ENCODE measurements around the gene ABCB11.

Gene ABCB11

GRCh38 chr2:169073211-169073962, 42.3 kb upstream of the ABCB11 start:
- no peak for TF ChIP-seq REST (IDR thresholded peaks at IDR 0.05; ENCODE audit: insufficient read depth in 1 of 2, low read depth in 2 of 2, low read length in 2 of 2)
- no peak for TF ChIP-seq FOXP2 (optimal IDR thresholded peaks at IDR 0.05; ENCODE audit: borderline replicate concordance, extremely low read depth, extremely low read length, insufficient read depth)
- no peak for TF ChIP-seq SIN3A (IDR thresholded peaks at IDR 0.05; ENCODE audit: borderline replicate concordance, insufficient read depth, low read length)
- TF ChIP-seq TAF1 (IDR thresholded peaks at IDR 0.05; ENCODE audit: borderline replicate concordance, insufficient read depth, low read length): no peak
- TF ChIP-seq POLR2AphosphoS5 (IDR thresholded peaks at IDR 0.05; ENCODE audit: low read depth, low read length): no peak

GRCh38 chr2:169072163-169072925, 41.2 kb upstream of the ABCB11 start:
- TF ChIP-seq FOXP2 (optimal IDR thresholded peaks at IDR 0.05; ENCODE audit: borderline replicate concordance, extremely low read depth, extremely low read length, insufficient read depth) (no peak), POLR2AphosphoS5 (IDR thresholded peaks at IDR 0.05; ENCODE audit: low read depth, low read length) (no peak), TAF1 (IDR thresholded peaks at IDR 0.05; ENCODE audit: borderline replicate concordance, insufficient read depth, low read length) (no peak), SIN3A (IDR thresholded peaks at IDR 0.05; ENCODE audit: borderline replicate concordance, insufficient read depth, low read length) (no peak), REST (IDR thresholded peaks at IDR 0.05; ENCODE audit: insufficient read depth in 1 of 2, low read depth in 2 of 2, low read length in 2 of 2) (no peak)

GRCh38 chr2:169071455-169071854, 40.3 kb upstream of the ABCB11 start:
- TF ChIP-seq SIN3A (IDR thresholded peaks at IDR 0.05; ENCODE audit: borderline replicate concordance, insufficient read depth, low read length): no peak
- no peak for TF ChIP-seq FOXP2 (optimal IDR thresholded peaks at IDR 0.05; ENCODE audit: borderline replicate concordance, extremely low read depth, extremely low read length, insufficient read depth)
- no peak for TF ChIP-seq POLR2AphosphoS5 (IDR thresholded peaks at IDR 0.05; ENCODE audit: low read depth, low read length)
- TF ChIP-seq TAF1 (IDR thresholded peaks at IDR 0.05; ENCODE audit: borderline replicate concordance, insufficient read depth, low read length): no peak

GRCh38 chr2:169069833-169070232, 38.7 kb upstream of the ABCB11 start:
- TF ChIP-seq FOXP2 (optimal IDR thresholded peaks at IDR 0.05; ENCODE audit: borderline replicate concordance, extremely low read depth, extremely low read length, insufficient read depth): no peak
- no peak for TF ChIP-seq POLR2AphosphoS5 (IDR thresholded peaks at IDR 0.05; ENCODE audit: low read depth, low read length)
- TF ChIP-seq REST (IDR thresholded peaks at IDR 0.05; ENCODE audit: insufficient read depth in 1 of 2, low read depth in 2 of 2, low read length in 2 of 2): no peak
- no peak for TF ChIP-seq TAF1 (IDR thresholded peaks at IDR 0.05; ENCODE audit: borderline replicate concordance, insufficient read depth, low read length)
- no peak for TF ChIP-seq SIN3A (IDR thresholded peaks at IDR 0.05; ENCODE audit: borderline replicate concordance, insufficient read depth, low read length)

GRCh38 chr2:169069341-169069740, 38.2 kb upstream of the ABCB11 start, which contains the start of gene DHRS9:
Gene DHRS9, plus strand, starts transcription at chr2:169069563. Its CDS starts 12,019 bp downstream, at chr2:169081582.
- TF ChIP-seq TAF1 (IDR thresholded peaks at IDR 0.05; ENCODE audit: borderline replicate concordance, insufficient read depth, low read length) (no peak), REST (IDR thresholded peaks at IDR 0.05; ENCODE audit: insufficient read depth in 1 of 2, low read depth in 2 of 2, low read length in 2 of 2) (no peak), POLR2AphosphoS5 (IDR thresholded peaks at IDR 0.05; ENCODE audit: low read depth, low read length) (no peak), FOXP2 (optimal IDR thresholded peaks at IDR 0.05; ENCODE audit: borderline replicate concordance, extremely low read depth, extremely low read length, insufficient read depth) (no peak), SIN3A (IDR thresholded peaks at IDR 0.05; ENCODE audit: borderline replicate concordance, insufficient read depth, low read length) (no peak)
